Mucosa of descending colon (tissue), 3 donors: ENCODE results near the gene KIR2DL1. TPM values are rescaled to one million over a fixed set of nuclear protein-coding genes. Genes with fewer than 3 reads are reported as not detected.
"Not testable (repeated sequence)": the region's sequence is repeated elsewhere in the genome, so short reads cannot be mapped to it uniquely, and the experiment has no call there.

Source experiments
- ATAC-seq: fragments of 200-7000 bp; cut with Tn5 transposase; one replicate; pipeline ENCODE4 v1.9.1; 2020; ENCODE audit warnings: mild to moderate bottlenecking, moderate library complexity
- DNase-seq, 3 donors: peaks; one replicate each; pipeline ENCODE4 v3.0.0-alpha.2; 2020
- H3K36me3 ChIP-seq: fragments of 200-600 bp; one replicate; pipeline ENCODE4 v1.8.0; 2021; ENCODE audit warnings: low read depth, mild to moderate bottlenecking
- H3K4me1 ChIP-seq: fragments of 200-600 bp; one replicate; pipeline ENCODE4 v1.8.0; 2021; ENCODE audit warnings: low read depth, mild to moderate bottlenecking
- H3K4me3 ChIP-seq: fragments of 200-600 bp; one replicate; pipeline ENCODE4 v1.8.0; 2021; ENCODE audit warnings: mild to moderate bottlenecking
- H3K9me3 ChIP-seq: fragments of 200-600 bp; one replicate; pipeline ENCODE4 v1.8.0; 2021; ENCODE audit warnings: mild to moderate bottlenecking
- intact Hi-C, 2 donors: fragments of 100-400 bp; cut with DNase I in 1 of 2; cut with micrococcal nuclease in 1 of 2; formaldehyde crosslinking; loops; one replicate each; pipeline versions ENCODE4 v1.11.0 to v1.11.1; 2022; cut with DNase I, micrococcal nuclease
- total RNA-seq, 3 donors: library from RNA; stranded (reverse); fragmentation: NEBNext Ultra II Directional in 2 of 3; extraction: Animal tissue kit (Norgen Biotek cat#: 25700) in 2 of 3; gene quantifications; one replicate each; pipeline versions ENCODE4 v1.2.1 to v1.2.4, GENCODE V29; 2021 to 2023
- donor health status: DM: no; HTN: no; CAD: no; lungs with moderate emphysema.
- donor health status: DM: no; HTN: no; CAD: no.
- donor health status: DM: no; HTN: yes; CAD: no.

KIR2DL1 gene
- total RNA-seq, 3 donors from 2014 or later, result not detected

- H3K4me3 ChIP-seq, DNase-seq, H3K36me3 ChIP-seq, H3K4me1 ChIP-seq, intact Hi-C loops, ATAC-seq, H3K9me3 ChIP-seq: not testable (repeated sequence)
Observed at GRCh38 chr19:54756204-54757110, 13.1 kb upstream of the KIR2DL1 start.

GRCh38 chr19:54758577-54758976 is 11.0 kb upstream of the KIR2DL1 start:
- DNase-seq, intact Hi-C loops, ATAC-seq: not testable (repeated sequence)

GRCh38 chr19:54764219-54764618 is 5.4 kb upstream of the KIR2DL1 start:
- DNase-seq, ATAC-seq, intact Hi-C loops: not testable (repeated sequence)

More at GRCh38 chr19:54758577-54758976, 11.0 kb upstream of the KIR2DL1 start:
- not testable (repeated sequence) for H3K4me1 ChIP-seq, H3K4me3 ChIP-seq, H3K36me3 ChIP-seq, H3K9me3 ChIP-seq

GRCh38 chr19:54766464-54766863 is 3.1 kb upstream of the KIR2DL1 start:
- H3K4me1 ChIP-seq, H3K4me3 ChIP-seq, H3K9me3 ChIP-seq, DNase-seq, H3K36me3 ChIP-seq, intact Hi-C loops, ATAC-seq: not testable (repeated sequence)

More at GRCh38 chr19:54764219-54764618, 5.4 kb upstream of the KIR2DL1 start:
- H3K36me3 ChIP-seq, H3K4me3 ChIP-seq, H3K9me3 ChIP-seq, H3K4me1 ChIP-seq: not testable (repeated sequence)

GRCh38 chr19:54770511-54770910 is 918 bp downstream of the KIR2DL1 start:
- ATAC-seq, H3K9me3 ChIP-seq, DNase-seq, intact Hi-C loops, H3K4me1 ChIP-seq, H3K36me3 ChIP-seq, H3K4me3 ChIP-seq: not testable (repeated sequence)

- ATAC-seq, H3K4me1 ChIP-seq, intact Hi-C loops, H3K4me3 ChIP-seq, H3K36me3 ChIP-seq, H3K9me3 ChIP-seq, DNase-seq: not testable (repeated sequence)
Observed at GRCh38 chr19:54771018-54771960, 1.7 kb downstream of the KIR2DL1 start.

GRCh38 chr19:54772666-54773065 is 3.1 kb downstream of the KIR2DL1 start:
- intact Hi-C loops, H3K4me1 ChIP-seq, H3K36me3 ChIP-seq, ATAC-seq, H3K9me3 ChIP-seq, DNase-seq, H3K4me3 ChIP-seq: not testable (repeated sequence)

- intact Hi-C loops, ATAC-seq, H3K4me3 ChIP-seq, H3K36me3 ChIP-seq, H3K4me1 ChIP-seq, DNase-seq, H3K9me3 ChIP-seq: not testable (repeated sequence)
Observed at GRCh38 chr19:54775095-54775815, 5.7 kb downstream of the KIR2DL1 start.

GRCh38 chr19:54775830-54776229 is 6.2 kb downstream of the KIR2DL1 start:
- H3K9me3 ChIP-seq, H3K4me3 ChIP-seq, H3K4me1 ChIP-seq, ATAC-seq, H3K36me3 ChIP-seq, DNase-seq, intact Hi-C loops: not testable (repeated sequence)

- H3K9me3 ChIP-seq, H3K4me3 ChIP-seq, H3K36me3 ChIP-seq, H3K4me1 ChIP-seq, intact Hi-C loops, DNase-seq, ATAC-seq: not testable (repeated sequence)
Observed at GRCh38 chr19:54777851-54778250, 8.3 kb downstream of the KIR2DL1 start.

GRCh38 chr19:54778896-54779295 is 9.3 kb downstream of the KIR2DL1 start:
- H3K4me1 ChIP-seq, H3K36me3 ChIP-seq, DNase-seq, H3K4me3 ChIP-seq, intact Hi-C loops, ATAC-seq, H3K9me3 ChIP-seq: not testable (repeated sequence)

- H3K36me3 ChIP-seq, H3K4me3 ChIP-seq, ATAC-seq, H3K4me1 ChIP-seq, H3K9me3 ChIP-seq, intact Hi-C loops, DNase-seq: not testable (repeated sequence)
Observed at GRCh38 chr19:54782916-54783315, 13.3 kb downstream of the KIR2DL1 start.

- intact Hi-C loops, H3K4me1 ChIP-seq, H3K36me3 ChIP-seq, ATAC-seq, DNase-seq, H3K4me3 ChIP-seq, H3K9me3 ChIP-seq: not testable (repeated sequence)
Observed at GRCh38 chr19:54786091-54786723, 16.6 kb downstream of the KIR2DL1 start.
